Inferior parietal cortex (tissue), 1 donor: ENCODE measurements around the gene HECW1.

Experiments
- DNase-seq: peaks from one replicate; pipeline ENCODE4 v3.0.0-alpha.2; 2016; ENCODE audit errors: extremely low spot score

Gene HECW1

GRCh38 chr7:43612599-43613589, 500.4 kb downstream of the HECW1 start:
- DNase-seq: no peak
